ENCODE data around the gene NLK. TPM values are rescaled to one million over a fixed set of nuclear protein-coding genes. Genes with fewer than 3 reads are reported as not detected.

NLK gene
- total RNA-seq, 1 donor = 10.5 TPM

DNA sequence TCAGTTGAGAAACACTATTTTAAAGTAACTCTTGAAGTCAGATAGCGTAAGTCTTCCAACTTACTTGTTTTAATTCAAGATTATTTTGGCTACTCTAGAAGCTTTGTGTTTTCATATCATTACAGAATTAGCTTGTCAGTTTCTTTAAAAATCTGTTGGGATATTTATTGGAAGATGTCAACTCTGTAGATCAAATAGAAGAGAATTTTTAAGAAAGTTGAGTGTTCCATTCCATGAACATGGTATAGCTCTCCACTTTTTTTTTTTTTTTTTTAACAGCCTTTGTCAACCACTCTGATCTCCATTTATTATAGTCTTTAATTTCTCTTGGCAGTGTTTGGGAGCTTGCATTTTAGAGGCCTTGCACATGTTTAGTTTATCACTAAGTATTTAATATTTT, 28.7 kb downstream of the NLK start:
- H3K27me3 ChIP-seq (ENCODE audit: insufficient read depth, low read length) = no peaks in the 10 kb centered on the region
- peaks cover 80% of the 10 kb centered on the region for H3K79me2 ChIP-seq (ENCODE audit: insufficient read depth, low read length)
- H3K27ac ChIP-seq (ENCODE audit: low read depth, low read length) = no peak overlapping the region
- no peaks in the 10 kb centered on the region for H3K4me1 ChIP-seq (ENCODE audit: insufficient read depth, low read length)
- DNase-seq (ENCODE audit: insufficient read length, low spot score, missing footprints) = no peak
- peaks cover 6% of the 10 kb centered on the region for H4K20me1 ChIP-seq (ENCODE audit: insufficient read depth, low read length)
- H3K9me3 ChIP-seq (ENCODE audit: low read depth, low read length) = no peaks in the 10 kb centered on the region
- no peaks in the 10 kb centered on the region for H3K36me3 ChIP-seq (ENCODE audit: insufficient read depth, low read length)
- H2AFZ ChIP-seq (ENCODE audit: low read length) = no peak overlapping the region
- H3K4me3 ChIP-seq (ENCODE audit: insufficient read depth, low read length) = no peak overlapping the region
- no peak for TF ChIP-seq CTCF (IDR thresholded peaks at IDR 0.05; ENCODE audit: extremely low read depth, low read depth, low read length)
- no peak overlapping the region for H3K4me2 ChIP-seq (ENCODE audit: insufficient read depth, low read length)

DNA sequence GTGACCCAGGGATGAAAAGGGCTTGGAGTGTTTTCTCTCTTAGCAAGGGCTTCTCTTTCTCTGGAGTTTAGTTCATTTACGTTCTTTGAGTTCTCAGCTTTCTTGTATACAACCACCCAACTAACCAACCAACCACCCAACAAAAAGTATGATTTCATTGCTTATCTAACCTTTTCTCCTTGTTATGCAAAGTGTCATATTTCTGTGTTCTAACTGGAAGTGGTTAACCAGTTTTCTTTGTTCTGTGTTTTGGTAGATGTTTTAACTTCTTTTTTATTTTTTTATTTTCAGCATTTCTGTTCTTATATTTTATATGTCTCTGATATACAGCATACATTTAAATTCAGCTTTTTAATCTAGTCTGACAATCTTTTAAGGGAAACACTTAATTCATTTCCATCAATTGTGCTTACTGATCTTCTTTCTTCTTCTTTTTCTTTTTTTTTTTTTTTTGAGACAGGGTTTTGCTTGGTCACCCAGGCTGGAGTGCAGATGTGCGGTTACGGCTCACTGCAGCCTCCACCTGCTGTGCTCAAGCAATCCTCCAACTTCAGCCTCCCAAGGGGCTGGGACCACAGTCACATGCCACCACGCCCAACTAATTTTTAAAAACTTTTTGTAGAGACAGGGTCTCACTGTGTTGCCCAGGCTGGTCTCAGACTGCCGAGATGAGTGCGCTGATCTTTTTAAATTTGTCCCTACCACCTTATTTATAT, 29.6 kb downstream of the NLK start:
- H2AFZ ChIP-seq (ENCODE audit: low read length) = no peak overlapping the region
- no peak overlapping the region for H3K4me3 ChIP-seq (ENCODE audit: insufficient read depth, low read length)
- no peaks in the 10 kb centered on the region for H3K36me3 ChIP-seq (ENCODE audit: insufficient read depth, low read length)
- H3K4me2 ChIP-seq (ENCODE audit: insufficient read depth, low read length) = no peak overlapping the region
- no peaks in the 10 kb centered on the region for H3K9me3 ChIP-seq (ENCODE audit: low read depth, low read length)
- H3K27ac ChIP-seq (ENCODE audit: low read depth, low read length) = no peak overlapping the region
- no peak for TF ChIP-seq CTCF (IDR thresholded peaks at IDR 0.05; ENCODE audit: extremely low read depth, low read depth, low read length)
- no peaks in the 10 kb centered on the region for H3K27me3 ChIP-seq (ENCODE audit: insufficient read depth, low read length)
- H3K4me1 ChIP-seq (ENCODE audit: insufficient read depth, low read length) = no peaks in the 10 kb centered on the region
- peaks cover 6% of the 10 kb centered on the region for H4K20me1 ChIP-seq (ENCODE audit: insufficient read depth, low read length)
- DNase-seq (ENCODE audit: insufficient read length, low spot score, missing footprints) = no peak
- H3K79me2 ChIP-seq (ENCODE audit: insufficient read depth, low read length) = peaks cover 78% of the 10 kb centered on the region

DNA sequence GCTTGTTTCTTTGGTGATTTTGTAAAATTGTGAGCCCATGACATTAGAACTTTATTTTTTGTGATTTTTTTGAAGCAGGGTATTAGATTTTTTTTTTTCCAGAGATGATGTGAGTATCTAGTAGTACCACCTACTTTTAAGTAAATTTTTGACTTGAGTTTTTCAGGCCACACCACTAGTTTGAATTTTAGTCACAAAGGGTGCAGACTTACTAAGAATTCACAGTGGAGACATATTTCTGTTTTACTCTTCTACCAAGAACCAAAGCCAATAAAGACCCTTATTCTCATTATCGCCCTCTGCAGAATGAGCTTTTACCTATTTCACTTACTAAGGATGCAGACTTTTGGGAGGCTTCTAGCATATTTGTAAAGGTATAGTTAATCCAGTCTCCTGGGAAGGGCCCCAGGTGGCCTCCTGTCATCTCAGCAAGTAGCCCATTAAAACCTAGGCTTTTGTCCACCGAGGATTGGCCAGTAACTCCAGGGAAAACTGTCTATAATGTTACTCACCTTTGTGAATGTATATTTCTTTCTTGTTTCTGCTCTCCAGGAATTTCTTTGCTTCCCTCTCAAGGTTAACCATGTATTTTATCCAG, 30.6 kb downstream of the NLK start:
- Histone ChIP-seq H3K4me1 (ENCODE audit: insufficient read depth, low read length) (no peaks in the 10 kb centered on the region), H3K79me2 (ENCODE audit: insufficient read depth, low read length) (peaks cover 76% of the 10 kb centered on the region)

More for the DNA sequence above, 30.6 kb downstream of the NLK start:
- H2AFZ ChIP-seq (ENCODE audit: low read length) = no peak overlapping the region
- H3K9me3 ChIP-seq (ENCODE audit: low read depth, low read length) = no peaks in the 10 kb centered on the region
- no peak overlapping the region for H3K4me2 ChIP-seq (ENCODE audit: insufficient read depth, low read length)
- no peak for TF ChIP-seq CTCF (IDR thresholded peaks at IDR 0.05; ENCODE audit: extremely low read depth, low read depth, low read length)
- H3K27me3 ChIP-seq (ENCODE audit: insufficient read depth, low read length) = no peaks in the 10 kb centered on the region
- no peak for DNase-seq (ENCODE audit: insufficient read length, low spot score, missing footprints)
- no peaks in the 10 kb centered on the region for H3K36me3 ChIP-seq (ENCODE audit: insufficient read depth, low read length)
- no peak overlapping the region for H3K27ac ChIP-seq (ENCODE audit: low read depth, low read length)
- H4K20me1 ChIP-seq (ENCODE audit: insufficient read depth, low read length) = peaks cover 6% of the 10 kb centered on the region
- H3K4me3 ChIP-seq (ENCODE audit: insufficient read depth, low read length) = no peak overlapping the region

Data from osteoblast (primary cell).